Hepatocyte (in vitro differentiated cells): Measurements from ENCODE around the gene ARFRP1. TPM values are rescaled to one million over a fixed set of nuclear protein-coding genes. Genes with fewer than 3 reads are reported as not detected.

Experiments used
- DNase-seq: peaks from one replicate; pipeline ENCODE4 v3.0.0-alpha.2; 2016; ENCODE audit warnings: low spot score
- H2AFZ ChIP-seq: fragments of 200-600 bp; sonication (generic); 2 replicates; pipeline ENCODE4 v1.6.0; 2016; ENCODE audit warnings: antibody characterized with exemption, mild to moderate bottlenecking
- H3K27ac ChIP-seq: fragments of 200-600 bp; sonication (generic); 2 replicates; pipeline ENCODE4 v1.5.1; 2016; ENCODE audit warnings: mild to moderate bottlenecking
- H3K27me3 ChIP-seq: fragments of 200-600 bp; sonication (generic); 2 replicates; pipeline ENCODE4 v1.6.1; 2016
- H3K36me3 ChIP-seq: fragments of 200-600 bp; sonication (generic); replicated peaks from 2 replicates; pipeline ENCODE4 v1.5.1; 2016; ENCODE audit warnings: low read depth; ENCODE audit not compliant: insufficient read depth
- H3K4me1 ChIP-seq: fragments of 200-600 bp; sonication (generic); 2 replicates; pipeline ENCODE4 v1.5.1; 2016; ENCODE audit warnings: mild to moderate bottlenecking, moderate library complexity; ENCODE audit not compliant: insufficient read depth
- H3K4me2 ChIP-seq: fragments of 200-600 bp; sonication (generic); 2 replicates; pipeline ENCODE4 v1.6.0; 2016
- H3K4me3 ChIP-seq: fragments of 200-600 bp; sonication (generic); 2 replicates; pipeline ENCODE4 v1.5.1; 2016; ENCODE audit warnings: mild to moderate bottlenecking
- H3K79me2 ChIP-seq: fragments of 200-600 bp; sonication (generic); 2 replicates; pipeline ENCODE4 v1.6.0; 2017; ENCODE audit warnings: mild to moderate bottlenecking
- H3K9me2 ChIP-seq: fragments of 200-600 bp; sonication (generic); replicated peaks from 2 replicates; pipeline ENCODE4 v1.6.0; 2017; ENCODE audit warnings: mild to moderate bottlenecking; ENCODE audit not compliant: insufficient read depth
- H3K9me3 ChIP-seq: fragments of 200-600 bp; sonication (generic); 2 replicates; pipeline ENCODE4 v1.5.1; 2016; ENCODE audit warnings: low read depth, mild to moderate bottlenecking
- H4K20me1 ChIP-seq: fragments of 200-600 bp; sonication (generic); 2 replicates; pipeline ENCODE4 v1.6.0; 2016; ENCODE audit warnings: mild to moderate bottlenecking; ENCODE audit not compliant: insufficient read depth, poor library complexity, severe bottlenecking
- CTCF ChIP-seq: fragments of 200-600 bp; sonication (generic); IDR thresholded peaks from 2 replicates; pipeline ENCODE4 v1.5.1; 2016; ENCODE audit warnings: antibody characterized with exemption, mild to moderate bottlenecking; ENCODE audit not compliant: poor library complexity
- EZH2 ChIP-seq: fragments of 200-600 bp; sonication (generic); IDR thresholded peaks from 2 replicates; pipeline ENCODE4 v1.6.1; 2016; ENCODE audit warnings: antibody characterized with exemption, mild to moderate bottlenecking, borderline replicate concordance
- EZH2phosphoT487 ChIP-seq: fragments of 200-600 bp; sonication (generic); IDR thresholded peaks from one replicate; pipeline ENCODE4 v1.6.1; 2018; ENCODE audit warnings: antibody characterized with exemption, mild to moderate bottlenecking, low read depth, moderate library complexity; ENCODE audit not compliant: unreplicated experiment, severe bottlenecking
- WGBS: methylation state at CpG from one replicate; pipeline ENCODE4 v1.1.6; 2016; ENCODE audit warnings: low lambda C conversion rate; ENCODE audit errors: missing lambda C conversion rate; 5-methylcytosine and 5-hydroxymethylcytosine counted together
- polyA plus RNA-seq: library from polyadenylated mRNA; unstranded; fragments of >200 nt; fragmentation: Nextera tagmentation; extraction: Ambion mirVana; gene quantifications from 2 replicates; pipeline ENCODE4 v1.2.1, GENCODE V29; 2016
- total RNA-seq: library from RNA; depleted of rRNA; stranded (reverse); fragments of >200 nt; gene quantifications from 2 replicates; pipeline ENCODE4 v1.2.3, GENCODE V29; 2014

ARFRP1 gene
- total and polyA plus RNA-seq, 2 experiments from 2014 or later = 31.5 to 38.0 TPM

GRCh38 chr20:63709149-63709527 lies 1.4 kb upstream of the ARFRP1 start:
- Histone ChIP-seq H3K27ac (no peak overlapping the region), H3K9me3 (no peaks in the 10 kb centered on the region), H3K36me3 (no peaks in the 10 kb centered on the region), H3K4me1 (peaks cover 13% of the 10 kb centered on the region), H3K4me3 (no peak overlapping the region), H4K20me1 (peaks cover 3% of the 10 kb centered on the region), H3K27me3 (no peaks in the 10 kb centered on the region), H3K79me2 (peaks cover 81% of the 10 kb centered on the region), H2AFZ (no peak overlapping the region), H3K4me2 (peak overlapping the region; percentile 94), H3K9me2 (no peaks in the 10 kb centered on the region)
- 93% methylated on average over 17 of the region's 17 CpGs for WGBS
- peak; percentile 3 for DNase-seq
- TF ChIP-seq EZH2phosphoT487 = no peak
- TF ChIP-seq CTCF = no peak
- no peak for TF ChIP-seq EZH2

DNA sequence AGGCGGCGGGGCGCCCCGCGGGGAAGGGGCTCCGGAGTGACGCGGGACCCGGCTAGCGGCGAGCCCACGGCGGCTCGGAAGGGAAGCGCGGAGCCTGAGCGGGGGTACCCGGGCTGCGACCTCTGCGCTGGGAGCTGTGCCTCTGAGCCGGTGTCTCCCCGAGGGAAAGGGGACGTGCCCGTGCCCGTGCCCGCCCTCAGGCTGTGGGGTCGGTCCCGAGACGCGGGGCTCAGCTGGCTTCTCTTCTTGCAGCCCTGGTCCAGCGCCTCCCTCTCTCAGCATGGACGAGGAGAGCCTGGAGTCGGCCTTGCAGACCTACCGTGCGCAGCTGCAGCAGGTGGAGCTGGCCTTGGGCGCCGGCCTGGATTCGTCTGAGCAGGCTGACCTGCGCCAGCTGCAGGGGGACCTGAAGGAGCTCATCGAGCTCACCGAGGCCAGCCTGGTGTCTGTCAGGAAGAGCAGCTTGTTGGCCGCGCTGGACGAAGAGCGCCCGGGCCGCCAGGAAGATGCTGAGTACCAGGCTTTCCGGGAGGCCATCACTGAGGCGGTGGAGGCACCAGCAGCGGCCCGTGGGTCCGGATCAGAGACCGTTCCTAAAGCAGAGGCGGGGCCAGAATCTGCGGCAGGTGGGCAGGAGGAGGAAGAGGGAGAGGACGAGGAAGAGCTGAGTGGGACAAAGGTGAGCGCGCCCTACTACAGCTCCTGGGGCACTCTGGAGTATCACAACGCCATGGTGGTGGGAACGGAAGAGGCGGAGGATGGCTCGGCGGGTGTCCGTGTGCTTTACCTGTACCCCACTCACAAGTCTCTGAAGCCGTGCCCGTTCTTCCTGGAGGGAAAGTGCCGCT lies 749 bp upstream of the ARFRP1 start:
- WGBS = 45% methylated on average over 43 of the region's 67 CpGs
- H3K4me2 ChIP-seq = peak overlapping the region; percentile 94
- no peaks in the 10 kb centered on the region for H3K27me3 ChIP-seq
- DNase-seq = peak; percentile 47
- no peaks in the 10 kb centered on the region for H3K9me3 ChIP-seq
- H3K27ac ChIP-seq = peak overlapping the region; percentile 91
- peaks cover 75% of the 10 kb centered on the region for H3K79me2 ChIP-seq
- no peaks in the 10 kb centered on the region for H3K36me3 ChIP-seq
- peaks cover 13% of the 10 kb centered on the region for H3K4me1 ChIP-seq
- TF ChIP-seq EZH2 = no peak
- TF ChIP-seq EZH2phosphoT487 = no peak
- no peak for TF ChIP-seq CTCF
- H3K9me2 ChIP-seq = no peaks in the 10 kb centered on the region
- peak overlapping the region; percentile 72 for H3K4me3 ChIP-seq
- peaks cover 3% of the 10 kb centered on the region for H4K20me1 ChIP-seq
- peak overlapping the region; percentile 13 for H2AFZ ChIP-seq

DNA sequence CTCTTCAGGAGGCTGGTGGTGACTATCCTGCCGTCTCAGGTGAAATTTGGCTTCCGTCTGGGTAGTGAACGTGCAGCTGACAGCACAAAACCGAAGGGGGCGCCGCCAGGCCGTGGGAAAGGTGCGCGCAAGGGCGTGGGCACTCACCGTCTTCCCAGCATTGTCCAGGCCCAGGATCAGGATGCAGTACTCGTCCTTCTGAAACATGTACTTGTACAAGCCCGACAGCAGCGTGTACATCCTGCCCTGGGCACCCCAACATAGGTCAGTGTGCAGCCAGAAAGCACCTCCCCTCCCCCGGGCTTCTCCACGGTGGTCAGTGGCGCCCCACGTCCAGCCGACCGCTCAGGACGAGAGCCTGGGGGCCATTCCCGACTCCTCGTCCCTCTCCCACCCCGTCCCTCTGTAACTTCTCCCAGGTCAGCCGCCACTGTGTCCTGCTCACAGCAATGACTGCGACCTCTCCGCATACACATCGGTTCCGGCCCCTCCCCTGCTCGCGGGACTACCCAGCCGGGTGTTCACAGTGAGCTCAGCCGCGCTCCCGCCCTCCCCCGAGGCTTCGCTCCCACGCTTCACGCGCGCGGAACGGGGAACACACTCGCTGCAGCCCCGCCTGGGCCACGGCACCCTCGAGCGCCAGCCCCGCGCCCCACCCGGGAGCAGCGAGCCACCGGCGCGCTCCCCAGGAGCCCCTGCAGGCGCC lies 771 bp downstream of the ARFRP1 start:
- peak overlapping the region; percentile 72 for H3K4me3 ChIP-seq
- H3K9me2 ChIP-seq = no peaks in the 10 kb centered on the region
- H3K27ac ChIP-seq = peak overlapping the region; percentile 91
- peak overlapping the region; percentile 77 for H2AFZ ChIP-seq
- peak; percentile 72 for DNase-seq
- peaks cover 3% of the 10 kb centered on the region for H4K20me1 ChIP-seq
- no peaks in the 10 kb centered on the region for H3K36me3 ChIP-seq
- WGBS = 8% methylated on average over 48 of the region's 56 CpGs
- H3K4me1 ChIP-seq = peaks cover 13% of the 10 kb centered on the region
- H3K9me3 ChIP-seq = no peaks in the 10 kb centered on the region
- peaks cover 60% of the 10 kb centered on the region for H3K79me2 ChIP-seq
- H3K27me3 ChIP-seq = no peaks in the 10 kb centered on the region
- peak overlapping the region; percentile 98 for H3K4me2 ChIP-seq
- TF ChIP-seq CTCF (peak; percentile 47), EZH2 (no peak)
